Measurements from ENCODE around the gene POLR2A.
"Not testable (repeated sequence)": the region's sequence is repeated elsewhere in the genome, so short reads cannot be mapped to it uniquely, and the experiment has no call there.

POLR2A gene

DNA sequence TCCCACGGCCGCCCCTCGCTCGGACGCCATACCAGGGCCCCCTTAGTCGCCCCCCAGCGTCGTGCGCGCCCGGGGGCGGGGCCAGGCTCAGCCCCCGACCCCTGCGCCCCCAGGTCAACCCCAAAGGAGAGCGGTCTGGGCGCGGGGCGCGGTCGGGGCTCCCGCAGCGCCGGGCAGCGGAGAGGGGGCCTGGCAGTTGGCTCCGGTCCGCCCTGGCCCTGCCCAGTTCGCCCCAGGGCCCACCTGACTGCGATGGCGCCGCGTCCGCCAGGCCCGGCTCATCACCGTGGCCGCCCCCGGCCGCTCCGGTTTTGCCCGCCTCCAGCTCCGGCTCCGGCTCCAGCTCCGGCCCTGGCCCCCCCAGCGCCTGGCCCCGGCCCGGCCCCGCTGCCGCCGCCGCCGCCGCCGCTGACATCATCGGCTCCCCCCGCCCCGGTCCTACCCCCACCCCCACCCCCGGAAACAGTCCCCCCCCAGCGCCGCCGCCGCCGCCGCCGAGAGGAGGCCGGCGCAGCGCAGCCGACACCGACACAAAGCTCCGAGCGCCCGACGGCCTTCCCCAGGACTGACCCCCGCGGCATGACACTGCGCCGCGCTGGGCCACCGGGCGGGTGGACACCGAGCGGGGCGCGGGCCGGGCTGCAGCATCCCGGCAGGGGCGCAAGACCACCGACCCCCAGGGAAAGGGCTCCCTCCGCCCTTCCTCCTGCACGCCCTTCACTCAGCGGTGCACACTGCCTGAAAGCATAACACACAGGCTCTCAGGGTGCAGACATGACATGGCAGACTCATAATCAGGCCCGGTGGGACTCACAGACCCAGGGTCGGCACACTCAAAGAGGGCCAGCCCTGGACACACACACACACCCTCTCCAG, 4.7 kb upstream of the POLR2A start, which contains the start of gene ZBTB4:
Gene ZBTB4 (minus strand): TSS at position 419 of the 876 bp plus-strand sequence. CDS start 12,830 bp downstream, outside the sequence.
- TF ChIP-seq, protein P1, sequence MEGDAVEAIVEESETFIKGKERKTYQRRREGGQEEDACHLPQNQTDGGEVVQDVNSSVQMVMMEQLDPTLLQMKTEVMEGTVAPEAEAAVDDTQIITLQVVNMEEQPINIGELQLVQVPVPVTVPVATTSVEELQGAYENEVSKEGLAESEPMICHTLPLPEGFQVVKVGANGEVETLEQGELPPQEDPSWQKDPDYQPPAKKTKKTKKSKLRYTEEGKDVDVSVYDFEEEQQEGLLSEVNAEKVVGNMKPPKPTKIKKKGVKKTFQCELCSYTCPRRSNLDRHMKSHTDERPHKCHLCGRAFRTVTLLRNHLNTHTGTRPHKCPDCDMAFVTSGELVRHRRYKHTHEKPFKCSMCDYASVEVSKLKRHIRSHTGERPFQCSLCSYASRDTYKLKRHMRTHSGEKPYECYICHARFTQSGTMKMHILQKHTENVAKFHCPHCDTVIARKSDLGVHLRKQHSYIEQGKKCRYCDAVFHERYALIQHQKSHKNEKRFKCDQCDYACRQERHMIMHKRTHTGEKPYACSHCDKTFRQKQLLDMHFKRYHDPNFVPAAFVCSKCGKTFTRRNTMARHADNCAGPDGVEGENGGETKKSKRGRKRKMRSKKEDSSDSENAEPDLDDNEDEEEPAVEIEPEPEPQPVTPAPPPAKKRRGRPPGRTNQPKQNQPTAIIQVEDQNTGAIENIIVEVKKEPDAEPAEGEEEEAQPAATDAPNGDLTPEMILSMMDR (IDR thresholded peaks at IDR 0.05), result no peak

DNA sequence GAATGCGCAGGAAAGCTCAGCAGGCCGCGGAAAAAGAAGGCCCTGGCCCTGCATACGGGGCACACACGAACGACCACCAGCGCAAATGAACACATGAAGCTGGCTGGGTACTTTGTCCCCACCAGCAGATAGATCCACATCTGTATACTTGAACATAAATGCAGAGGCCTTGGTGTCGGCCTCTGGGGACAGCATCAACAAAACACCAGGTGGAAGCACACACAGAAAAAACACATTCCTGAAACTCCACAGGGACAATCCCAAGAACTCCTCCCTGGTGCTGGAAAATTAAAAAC, 4.1 kb upstream of the POLR2A start:
- TF ChIP-seq, protein P1 (IDR thresholded peaks at IDR 0.05), result no peak

DNA sequence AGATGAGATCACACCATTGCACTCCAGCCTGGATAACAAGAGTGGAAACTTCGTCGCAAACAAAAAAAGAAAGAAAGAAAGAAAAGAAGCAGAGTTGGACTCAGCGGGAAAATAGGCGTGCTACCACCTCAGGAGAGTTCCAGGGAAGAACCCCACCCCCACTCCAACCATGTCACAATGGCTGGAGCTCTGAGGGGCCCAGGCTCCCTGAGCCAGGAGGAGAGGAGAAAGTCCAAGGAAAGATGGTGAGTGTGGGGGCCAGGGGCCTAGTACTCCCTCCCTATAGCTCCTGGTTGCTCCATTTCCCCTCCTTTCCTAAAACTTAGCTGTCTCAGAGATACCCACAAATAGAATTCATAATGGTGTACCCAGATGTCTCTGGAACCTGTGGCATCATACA, 2.9 kb upstream of the POLR2A start, which contains the start of gene SLC35G6:
Gene SLC35G6 (plus strand): TSS at position 172 of the 400 bp plus-strand sequence. CDS start 71 bp downstream, at position 243.
- TF ChIP-seq, protein P1 (IDR thresholded peaks at IDR 0.05), result not testable (repeated sequence)

DNA sequence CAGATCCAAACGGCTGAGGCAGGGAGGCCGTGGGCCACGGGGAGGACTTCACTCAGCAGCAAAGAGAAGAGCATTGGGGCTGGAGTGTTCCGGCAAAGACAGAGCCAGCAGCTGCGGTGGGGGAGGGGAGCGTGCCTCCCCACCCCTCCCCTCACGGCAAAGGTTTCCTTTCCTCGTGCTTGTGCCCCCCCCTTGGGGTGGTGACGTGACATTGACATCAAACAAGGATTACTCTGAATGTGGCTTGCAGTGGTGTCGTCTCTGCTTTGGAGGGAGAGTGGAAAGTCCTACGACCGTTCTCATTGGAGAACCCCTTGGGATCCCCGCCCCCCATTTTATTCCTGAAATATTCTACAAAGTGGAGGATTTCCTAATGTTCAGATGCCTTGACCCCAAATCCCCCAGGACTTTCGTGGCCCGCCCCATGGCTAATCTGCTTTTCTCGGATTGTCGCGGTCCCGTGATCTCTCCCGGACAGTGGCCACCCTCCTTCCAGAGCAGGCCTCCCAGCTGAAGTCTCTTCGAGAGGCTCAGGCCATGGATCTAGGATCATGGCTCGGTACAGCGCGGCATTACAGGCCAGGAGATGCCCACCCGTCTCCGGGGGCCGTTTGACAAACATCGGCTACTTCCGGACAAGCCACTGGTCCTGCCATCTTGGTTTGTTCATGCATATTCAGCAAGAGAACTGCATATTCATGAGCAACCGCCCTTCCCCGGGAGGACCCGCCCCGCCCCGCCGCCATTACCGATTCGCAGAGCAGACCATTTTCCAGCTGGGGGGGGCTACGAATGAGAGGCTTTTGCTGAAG, 705 bp upstream of the POLR2A start:
- TF ChIP-seq, protein P1 (IDR thresholded peaks at IDR 0.05), result no peak

DNA sequence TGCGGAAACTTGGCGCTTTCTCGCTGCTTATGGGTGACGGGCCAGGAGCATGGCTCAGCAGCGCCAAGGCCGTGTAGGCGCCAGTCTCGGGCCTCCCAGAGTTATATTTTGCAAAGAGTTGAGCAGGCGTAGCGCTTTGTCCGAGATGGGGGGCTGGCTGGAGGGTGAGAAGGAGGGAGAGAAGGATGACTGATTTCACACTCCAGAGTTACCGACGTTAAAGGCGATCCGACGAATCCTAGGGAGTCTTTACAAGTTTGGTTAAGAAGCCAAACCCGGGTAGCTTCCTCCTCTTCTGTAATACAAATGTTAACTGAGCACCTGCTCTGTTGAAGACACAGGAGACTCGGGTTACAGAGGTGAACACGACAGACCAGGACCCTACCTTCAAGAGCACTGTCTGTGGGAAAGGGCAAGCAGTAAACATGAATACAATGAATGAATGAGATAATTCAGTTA, 782 bp downstream of the POLR2A start:
- TF ChIP-seq, protein P1 (IDR thresholded peaks at IDR 0.05), result no peak

DNA sequence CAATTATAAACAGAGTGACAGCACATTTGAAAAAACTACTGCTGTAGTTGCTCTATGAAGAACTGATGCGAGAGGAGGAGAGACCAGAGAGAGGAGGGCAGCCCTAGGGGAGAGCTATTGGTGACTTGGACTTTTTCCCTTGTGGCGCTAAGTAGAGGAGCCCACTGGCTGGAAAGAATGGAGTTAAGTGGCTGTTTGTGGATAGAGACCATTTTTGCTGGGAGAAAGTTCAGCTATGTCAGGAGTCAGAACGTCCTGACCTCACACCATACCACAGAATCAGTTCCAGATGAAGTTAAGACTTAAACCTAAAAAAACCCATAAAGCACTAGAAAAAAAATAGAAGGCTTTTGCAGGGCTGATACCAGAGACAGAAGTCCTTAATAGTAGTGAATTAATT, 2.0 kb downstream of the POLR2A start:
- TF ChIP-seq, protein P1 (IDR thresholded peaks at IDR 0.05), result no peak

DNA sequence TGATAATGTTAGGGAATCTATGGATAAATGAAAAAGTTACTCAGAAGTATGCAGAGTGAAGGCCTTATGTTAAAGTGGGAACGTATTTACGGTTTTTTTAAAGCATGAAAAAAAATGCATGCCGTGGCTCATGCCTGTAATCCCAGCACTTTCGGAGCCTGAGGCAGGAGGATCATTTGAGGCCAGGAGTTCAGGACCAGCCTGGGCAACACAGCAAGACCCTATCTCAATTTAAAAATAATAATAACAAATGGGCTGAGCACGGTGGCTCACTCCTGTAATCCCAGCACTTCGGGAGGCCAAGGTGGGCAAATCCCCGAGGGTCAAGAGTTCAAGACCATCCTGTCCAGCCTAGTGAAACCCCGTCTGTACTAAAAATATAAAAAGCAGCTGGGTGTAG, 6.0 kb downstream of the POLR2A start:
- TF ChIP-seq, protein P1 (IDR thresholded peaks at IDR 0.05), result no peak
